SH-SY5Y (cell line): Measurements from ENCODE around the gene CADM3.

Experiments
- GATA2 ChIP-seq: IDR thresholded peaks from 2 replicates; pipeline ENCODE4 v1.6.1; 2011; ENCODE audit warnings: mild to moderate bottlenecking, low read depth, low read length
- GATA3 ChIP-seq: IDR thresholded peaks from 2 replicates; pipeline ENCODE4 v1.6.1; 2011; ENCODE audit warnings: low read depth, mild to moderate bottlenecking, low read length, moderate library complexity

The CADM3 gene, protein sequence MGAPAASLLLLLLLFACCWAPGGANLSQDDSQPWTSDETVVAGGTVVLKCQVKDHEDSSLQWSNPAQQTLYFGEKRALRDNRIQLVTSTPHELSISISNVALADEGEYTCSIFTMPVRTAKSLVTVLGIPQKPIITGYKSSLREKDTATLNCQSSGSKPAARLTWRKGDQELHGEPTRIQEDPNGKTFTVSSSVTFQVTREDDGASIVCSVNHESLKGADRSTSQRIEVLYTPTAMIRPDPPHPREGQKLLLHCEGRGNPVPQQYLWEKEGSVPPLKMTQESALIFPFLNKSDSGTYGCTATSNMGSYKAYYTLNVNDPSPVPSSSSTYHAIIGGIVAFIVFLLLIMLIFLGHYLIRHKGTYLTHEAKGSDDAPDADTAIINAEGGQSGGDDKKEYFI

DNA sequence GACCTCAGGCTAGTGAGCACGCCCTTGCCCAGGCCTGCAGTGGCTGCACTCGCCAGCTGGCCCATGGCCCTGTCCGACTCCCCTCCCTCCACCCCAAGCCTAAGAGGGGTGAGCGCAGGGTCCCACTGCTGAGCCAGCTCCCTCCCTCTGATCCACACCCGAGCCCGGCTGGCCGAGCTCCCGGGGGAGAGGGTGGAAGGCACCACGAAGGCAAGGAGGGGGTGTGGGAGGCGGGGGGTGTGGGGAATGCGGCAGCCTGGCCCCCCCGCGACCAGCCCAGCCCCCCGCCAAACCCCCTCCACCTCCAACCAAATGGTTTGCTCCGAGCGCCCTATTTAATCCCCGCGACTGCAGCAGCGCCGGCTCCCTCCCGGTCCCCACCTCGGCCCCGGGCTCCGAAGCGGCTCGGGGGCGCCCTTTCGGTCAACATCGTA is at the start of gene CADM3:
Gene CADM3 (plus strand): TSS at position 362 of the 434 bp plus-strand sequence. CDS start 151 bp downstream, outside the sequence.
- TF ChIP-seq GATA2: no peak

DNA sequence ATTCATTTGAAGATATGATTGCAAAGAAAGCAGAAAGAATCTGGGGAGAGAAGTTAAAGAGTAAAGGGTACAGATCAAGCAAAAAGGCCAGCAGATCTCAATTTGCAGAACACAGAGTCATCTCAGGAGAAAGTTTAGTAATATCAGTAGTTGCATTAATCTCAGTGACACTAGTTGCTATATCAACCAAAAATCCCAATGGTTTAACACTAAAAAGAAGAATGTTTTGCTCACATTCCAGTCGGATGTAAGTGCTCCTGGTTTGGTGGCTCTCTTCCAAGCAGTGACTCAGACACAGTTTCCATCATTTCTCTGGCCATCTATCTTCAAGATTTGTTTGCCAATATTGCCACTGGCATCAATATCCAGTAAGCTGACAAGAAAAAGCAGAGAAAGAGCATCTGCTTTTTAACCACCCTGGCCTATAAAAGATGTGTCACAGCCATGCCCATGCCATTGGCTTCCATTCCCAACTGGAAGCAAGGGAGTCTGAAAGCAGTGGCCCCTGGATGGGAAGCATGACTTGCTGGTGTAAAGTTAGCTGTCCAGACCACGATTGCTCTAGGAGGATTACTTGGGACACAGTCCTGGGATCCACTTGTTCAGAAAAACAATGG is 49.3 kb upstream of the CADM3 start:
- no peak for TF ChIP-seq GATA3
- TF ChIP-seq GATA2: no peak

DNA sequence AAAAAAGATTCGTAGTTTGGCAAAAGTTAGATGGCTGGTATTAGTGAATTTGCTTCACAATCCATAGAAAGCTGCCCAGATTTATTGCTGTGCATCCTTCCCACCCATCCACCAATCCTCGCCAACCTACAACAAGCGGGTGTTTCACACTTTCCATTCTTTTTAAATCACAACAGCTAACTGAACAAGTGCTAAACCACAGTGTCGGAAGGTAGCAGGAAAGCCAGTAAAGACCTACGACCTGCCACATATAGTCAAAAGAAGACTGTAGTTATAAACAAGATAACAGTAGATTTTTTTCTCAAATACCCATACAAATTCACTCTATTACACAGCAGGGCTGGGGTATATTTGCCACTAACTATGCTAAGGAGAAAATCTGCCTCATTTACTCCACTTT is 47.8 kb upstream of the CADM3 start:
- no peak for TF ChIP-seq GATA3
- TF ChIP-seq GATA2: no peak

DNA sequence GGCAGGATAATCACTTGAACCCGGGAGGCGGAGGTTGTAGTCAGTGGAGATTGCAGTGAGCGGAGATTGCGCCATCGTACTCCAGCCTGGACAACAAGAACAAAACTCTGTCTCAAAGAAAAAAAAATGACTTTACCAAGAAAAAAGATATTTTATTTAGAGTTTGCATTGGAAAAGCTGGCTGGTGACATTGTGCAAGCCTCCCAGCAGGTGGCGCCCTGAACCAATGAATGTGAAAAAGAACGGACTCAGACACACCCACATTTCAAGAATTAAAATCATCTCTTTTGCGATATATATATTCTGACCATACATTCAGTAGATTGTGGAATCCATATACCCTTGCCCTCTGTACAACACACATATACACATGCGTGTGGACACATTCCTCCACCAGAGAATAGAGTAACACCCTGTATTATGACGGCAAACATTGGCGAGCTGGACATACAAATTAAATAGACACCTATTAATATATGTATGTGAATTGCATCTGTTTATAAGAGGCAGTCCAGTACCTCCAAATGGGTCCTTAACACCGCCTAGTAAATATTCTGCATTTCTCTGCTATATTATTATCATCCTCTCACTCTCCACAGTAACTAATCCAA is 39.0 kb upstream of the CADM3 start:
- TF ChIP-seq GATA3: no peak
- TF ChIP-seq GATA2: no peak

DNA sequence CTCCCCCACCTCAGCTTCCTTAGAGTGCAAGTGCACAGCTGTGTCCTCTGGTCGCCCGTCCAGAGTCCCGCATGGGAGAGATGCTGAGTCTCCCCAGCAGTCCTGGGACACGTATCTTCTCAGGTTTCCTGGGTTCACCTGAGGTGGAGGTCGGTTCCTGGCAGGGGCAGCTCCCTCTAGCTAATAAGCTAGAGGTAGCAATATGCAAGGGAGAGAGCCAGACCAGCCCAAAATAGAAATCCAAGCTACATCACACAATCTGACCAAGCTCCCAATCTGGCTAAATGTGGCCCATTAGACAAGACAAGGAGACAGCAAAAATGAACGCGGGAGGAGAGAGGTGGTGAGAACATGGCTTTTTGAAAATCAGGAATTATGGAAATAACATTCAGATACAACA is 30.9 kb upstream of the CADM3 start:
- no peak for TF ChIP-seq GATA2
- TF ChIP-seq GATA3: no peak

DNA sequence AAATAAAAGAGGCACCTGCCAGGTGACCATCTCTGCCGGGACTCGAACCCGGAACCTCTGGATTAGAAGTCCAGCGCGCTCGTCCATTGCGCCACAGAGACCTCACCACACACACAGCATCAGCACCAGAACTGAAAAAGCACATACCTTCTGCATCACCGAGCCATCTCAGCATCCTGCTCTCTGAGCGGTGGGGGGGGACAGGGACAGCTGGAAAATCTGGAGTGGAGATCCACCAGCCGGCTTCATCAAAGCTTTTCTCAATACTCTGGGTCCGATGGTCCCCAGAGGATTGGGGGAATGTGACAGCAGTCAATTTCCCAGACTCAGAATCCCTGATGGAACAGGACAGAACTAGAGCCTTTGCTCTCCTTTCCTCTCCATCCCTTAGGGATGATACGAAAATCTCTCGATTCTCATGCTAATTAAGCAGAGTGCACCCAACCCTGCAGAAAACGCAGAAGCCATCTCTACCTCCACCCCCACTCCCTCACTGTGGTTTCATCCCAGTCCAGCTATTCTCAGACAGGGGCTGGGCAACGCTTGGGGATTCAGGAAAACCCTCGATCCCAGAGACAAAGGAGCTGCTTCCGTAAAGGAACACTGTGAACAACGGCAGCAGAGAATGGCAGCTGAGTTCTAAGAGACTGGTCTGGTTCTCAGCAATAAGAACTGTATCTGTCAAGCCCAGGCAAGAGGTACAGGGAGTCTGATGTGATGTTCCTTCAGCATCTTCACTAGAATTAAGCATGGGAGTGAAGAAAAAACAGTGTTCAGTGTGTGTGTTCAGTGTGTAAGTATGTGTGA is 29.6 kb upstream of the CADM3 start:
- TF ChIP-seq GATA2 (no peak), GATA3 (no peak)

DNA sequence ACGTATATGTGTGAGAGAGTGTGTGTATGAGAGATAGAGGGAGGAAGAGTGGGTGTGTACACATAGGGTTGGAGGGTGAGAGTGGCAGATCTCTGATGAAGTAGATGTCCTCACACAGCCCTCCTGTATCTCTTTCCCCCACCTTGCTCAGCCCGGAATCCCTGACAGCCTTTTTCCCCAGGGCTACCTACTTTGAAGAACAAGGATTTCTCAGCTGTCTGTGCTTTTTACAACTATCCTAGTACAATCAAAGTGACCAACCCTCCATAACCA is 29.1 kb upstream of the CADM3 start:
- no peak for TF ChIP-seq GATA3
- no peak for TF ChIP-seq GATA2

DNA sequence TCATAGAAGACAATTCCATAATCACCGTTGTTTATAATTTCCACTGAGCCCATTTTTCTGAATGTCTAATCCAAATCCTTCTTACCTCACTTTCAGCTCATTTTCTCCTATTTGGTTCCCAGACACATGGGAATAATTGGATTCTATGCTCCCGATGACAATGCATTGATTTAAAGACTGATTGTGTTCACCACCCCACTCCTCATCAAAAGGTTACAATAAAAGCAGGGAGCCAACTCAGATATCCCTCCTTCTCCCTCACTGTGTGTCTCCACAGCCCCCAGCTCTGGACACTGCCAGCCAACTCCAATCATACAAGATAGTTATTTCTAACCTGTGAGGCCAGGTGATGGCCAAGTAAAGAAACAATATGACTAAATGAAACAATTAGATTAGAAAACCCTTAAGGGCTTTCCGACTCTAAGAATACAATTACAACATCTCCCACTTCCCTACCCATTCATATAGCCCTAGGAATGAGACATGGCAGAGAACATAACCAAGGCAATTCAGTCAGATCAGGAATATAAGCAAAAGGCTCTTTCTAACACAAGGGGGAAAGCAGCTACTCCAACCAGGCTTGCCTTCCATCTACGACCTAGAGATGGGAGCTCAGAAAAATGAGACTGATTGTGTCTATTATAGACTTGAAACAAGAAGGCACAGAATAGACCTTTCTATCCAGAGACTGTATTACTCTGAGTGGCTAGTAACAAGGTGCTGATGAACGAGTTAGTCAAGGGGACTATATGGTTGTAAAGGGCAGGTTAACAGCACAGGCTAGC is 28.5 kb upstream of the CADM3 start:
- TF ChIP-seq GATA2: no peak
- no peak for TF ChIP-seq GATA3

DNA sequence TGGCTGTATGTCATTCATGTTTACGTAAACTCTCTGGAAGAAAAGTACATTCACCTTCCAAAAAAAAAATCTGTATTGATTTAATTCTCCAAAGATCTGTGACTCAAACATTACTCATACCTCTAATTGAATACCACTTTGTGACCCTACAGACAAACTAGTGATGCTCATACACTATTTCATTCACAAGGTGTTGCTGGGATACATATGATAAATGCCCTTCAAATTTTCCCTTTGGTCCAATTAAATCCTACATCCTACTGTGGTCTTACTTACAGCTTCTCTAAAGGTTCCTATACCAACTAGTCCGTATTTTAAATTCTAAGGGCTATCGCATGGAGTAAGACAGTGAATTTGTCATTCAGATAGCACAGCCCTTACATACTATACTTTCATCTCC is 26.8 kb upstream of the CADM3 start:
- TF ChIP-seq GATA2: no peak
- TF ChIP-seq GATA3: no peak

DNA sequence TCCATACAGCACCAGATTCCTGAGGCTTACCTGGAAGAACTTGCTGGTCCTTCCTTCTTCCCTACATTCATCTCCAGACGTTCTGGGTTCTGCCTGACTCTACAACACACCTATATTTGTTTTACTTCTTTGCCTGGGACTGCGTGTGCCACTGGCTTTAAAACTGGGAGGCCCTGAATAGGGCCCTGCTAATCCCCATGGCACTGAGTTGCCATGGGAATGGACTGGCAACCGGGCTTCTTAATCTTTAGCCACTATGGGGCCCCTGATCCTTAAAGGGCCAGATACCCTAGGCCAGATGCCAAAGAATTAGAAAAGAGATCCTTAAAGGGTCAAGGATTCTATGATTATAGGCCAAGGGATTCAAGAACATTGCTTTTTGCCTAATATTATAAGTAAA is 24.4 kb upstream of the CADM3 start:
- TF ChIP-seq GATA3: no peak
- no peak for TF ChIP-seq GATA2

DNA sequence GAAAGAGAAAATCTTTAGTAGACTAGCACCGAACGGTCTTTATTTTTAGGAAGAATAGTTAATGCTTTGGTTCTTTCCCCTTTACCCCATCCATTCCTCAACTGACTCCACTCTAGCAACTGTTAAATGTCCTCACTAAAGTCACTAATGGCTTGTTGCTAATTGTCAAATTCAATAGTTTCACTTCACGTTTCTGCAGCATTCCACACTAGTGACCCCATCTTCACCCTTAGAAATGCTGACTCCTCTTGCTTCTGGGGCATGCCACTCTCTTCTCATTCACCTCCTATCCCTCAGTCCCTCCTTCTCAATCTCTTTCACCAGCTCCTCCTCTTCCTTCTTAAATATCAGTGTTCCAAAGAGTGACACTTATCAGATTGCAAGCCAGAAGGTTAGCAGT is 19.4 kb upstream of the CADM3 start:
- TF ChIP-seq GATA2 (no peak), GATA3 (no peak)

DNA sequence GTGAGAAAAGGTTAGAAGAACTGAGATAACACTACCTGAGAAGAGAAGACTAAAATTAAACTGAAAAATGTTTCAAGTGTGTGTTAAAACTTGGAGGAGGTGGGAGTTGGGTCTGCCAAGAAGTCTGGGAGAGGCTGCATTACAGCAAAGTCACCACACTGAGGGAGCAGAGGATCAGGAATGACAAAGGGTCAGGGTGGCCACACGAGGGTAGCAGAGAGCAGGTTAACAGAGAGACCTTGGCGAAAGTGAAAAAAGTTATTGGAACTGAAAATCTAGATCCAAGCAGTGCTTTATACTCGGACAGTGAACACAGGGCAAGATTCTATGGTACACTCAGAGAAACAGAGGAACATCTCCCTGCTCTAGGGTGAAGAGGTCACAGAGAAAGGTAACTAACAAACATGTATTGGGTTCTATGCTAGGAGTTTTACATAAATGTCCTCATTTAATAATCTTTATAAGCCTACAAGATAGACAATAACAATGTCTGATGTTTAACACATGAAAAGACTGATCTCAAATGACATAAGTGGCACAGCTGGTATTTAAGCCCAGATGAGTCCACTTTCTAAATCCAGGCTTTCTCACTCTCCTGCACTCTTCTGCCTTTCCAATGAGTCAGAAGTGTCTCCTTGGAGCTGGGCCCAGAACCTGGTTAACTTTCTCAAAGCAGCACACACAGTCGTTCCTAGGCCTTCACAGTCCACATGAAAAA is 10.3 kb upstream of the CADM3 start:
- TF ChIP-seq GATA2 (no peak), GATA3 (no peak)

DNA sequence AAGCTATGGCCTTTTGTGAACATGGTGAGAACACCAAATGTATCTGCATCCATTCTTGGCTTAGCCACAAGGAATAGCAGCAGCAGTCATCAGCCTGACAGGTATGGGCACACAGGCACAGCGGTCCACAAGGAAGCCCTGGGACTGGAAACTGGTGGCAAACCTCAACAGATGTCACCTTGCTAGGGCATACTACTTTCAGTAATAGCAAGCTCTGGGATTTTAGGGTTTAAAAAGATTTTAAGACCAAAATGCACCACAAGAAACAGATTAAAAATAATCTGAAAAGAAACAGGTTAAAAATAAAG is 9.7 kb upstream of the CADM3 start:
- TF ChIP-seq GATA3: no peak
- TF ChIP-seq GATA2: no peak
